Mammary epithelial cell (primary cell): Measurements from ENCODE around the gene CASZ1.

Experiments used
- EZH2 ChIP-seq: IDR thresholded peaks from 2 replicates; pipeline ENCODE4 v1.6.1; 2012; ENCODE audit warnings: low read length, inconsistent platforms, borderline replicate concordance
- TF ChIP-seq, protein P1 (sequence below), 2 donors: IDR thresholded peaks in 1 of 2; conservative IDR thresholded peaks in 1 of 2; 2 replicates each; pipeline ENCODE4 v1.5.1; 2011 to 2012; ENCODE audit warnings: inconsistent platforms in 2 of 2, low read length in 2 of 2, mild to moderate bottlenecking in 2 of 2, control low read depth in 1 of 2, low read depth in 1 of 2; ENCODE audit not compliant: insufficient read depth in 1 of 2; ENCODE audit errors: extremely low read depth in 1 of 2

DNA sequence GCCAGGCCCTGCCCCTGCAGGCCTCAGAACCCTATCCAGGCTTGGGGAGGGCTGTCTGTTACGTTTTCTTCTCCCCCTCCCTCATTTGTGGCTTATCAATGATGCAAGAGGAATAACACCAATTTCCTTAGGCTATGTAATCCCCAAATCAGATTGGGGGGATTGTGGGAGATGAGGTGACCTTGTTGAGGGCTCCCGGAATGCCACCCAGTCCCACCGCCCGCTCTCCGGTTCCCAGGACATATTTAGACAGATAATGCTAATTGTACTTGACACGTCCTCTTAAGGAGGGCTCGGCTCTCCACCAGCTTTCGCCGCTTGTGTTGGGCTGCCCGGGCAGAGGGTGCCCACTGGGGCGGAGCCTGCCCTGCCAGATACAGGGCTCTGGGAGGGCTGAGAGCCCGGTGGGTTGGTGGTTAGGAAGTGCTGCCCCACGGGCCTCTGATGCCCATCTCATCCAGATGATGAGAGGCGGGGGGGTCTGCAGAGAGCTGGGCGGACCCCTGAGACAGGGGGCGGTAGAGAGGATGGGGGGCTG, 90.0 kb downstream of the CASZ1 start:
- TF ChIP-seq EZH2 = no peak
- TF ChIP-seq, protein P1, sequence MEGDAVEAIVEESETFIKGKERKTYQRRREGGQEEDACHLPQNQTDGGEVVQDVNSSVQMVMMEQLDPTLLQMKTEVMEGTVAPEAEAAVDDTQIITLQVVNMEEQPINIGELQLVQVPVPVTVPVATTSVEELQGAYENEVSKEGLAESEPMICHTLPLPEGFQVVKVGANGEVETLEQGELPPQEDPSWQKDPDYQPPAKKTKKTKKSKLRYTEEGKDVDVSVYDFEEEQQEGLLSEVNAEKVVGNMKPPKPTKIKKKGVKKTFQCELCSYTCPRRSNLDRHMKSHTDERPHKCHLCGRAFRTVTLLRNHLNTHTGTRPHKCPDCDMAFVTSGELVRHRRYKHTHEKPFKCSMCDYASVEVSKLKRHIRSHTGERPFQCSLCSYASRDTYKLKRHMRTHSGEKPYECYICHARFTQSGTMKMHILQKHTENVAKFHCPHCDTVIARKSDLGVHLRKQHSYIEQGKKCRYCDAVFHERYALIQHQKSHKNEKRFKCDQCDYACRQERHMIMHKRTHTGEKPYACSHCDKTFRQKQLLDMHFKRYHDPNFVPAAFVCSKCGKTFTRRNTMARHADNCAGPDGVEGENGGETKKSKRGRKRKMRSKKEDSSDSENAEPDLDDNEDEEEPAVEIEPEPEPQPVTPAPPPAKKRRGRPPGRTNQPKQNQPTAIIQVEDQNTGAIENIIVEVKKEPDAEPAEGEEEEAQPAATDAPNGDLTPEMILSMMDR (conservative IDR thresholded peaks at IDR 0.05 in 1 of 2, IDR thresholded peaks at IDR 0.05 in 1 of 2; ENCODE audit: extremely low read depth in 1 of 2, insufficient read depth in 1 of 2, low read depth in 1 of 2, low read length in 2 of 2) = no peak
